Kidney (tissue), 14 donors: ENCODE results near the gene PRTG. TPM values are rescaled to one million over a fixed set of nuclear protein-coding genes. Genes with fewer than 3 reads are reported as not detected.
A peak's percentile ranks its signal among the peaks of the same experiment; 100 is the strongest.

Source experiments
- DNase-seq, 5 donors: peaks; one replicate each; pipeline ENCODE4 v3.0.0-alpha.2; 2013 to 2020
- FAIRE-seq: peaks from 2 replicates; lab custom pipeline; 2012; peaks lifted over from hg19 to GRCh38; lab: Jason Lieb, UNC
- H3K27ac ChIP-seq, 2 donors: one replicate each; pipeline ENCODE4 v1.7.0; 2013; ENCODE audit warnings: low read depth in 2 of 2, low read length in 2 of 2, inconsistent platforms in 1 of 2
- H3K27me3 ChIP-seq: one replicate; pipeline ENCODE4 v1.7.1; 2013; ENCODE audit warnings: low read length, inconsistent platforms; ENCODE audit not compliant: control insufficient read depth, insufficient read depth
- H3K36me3 ChIP-seq, 3 donors: one replicate each; pipeline versions ENCODE4 v1.7.0 to v1.7.1; 2013; ENCODE audit warnings: low read length in 3 of 3, control low read depth in 1 of 3, inconsistent platforms in 1 of 3; ENCODE audit not compliant: insufficient read depth in 3 of 3, control insufficient read depth in 2 of 3
- H3K4me1 ChIP-seq, 3 donors: one replicate each; pipeline versions ENCODE4 v1.7.0 to v1.7.1; 2013; ENCODE audit warnings: low read length in 3 of 3, inconsistent platforms in 1 of 3, low read depth in 1 of 3; ENCODE audit not compliant: control insufficient read depth in 2 of 3, insufficient read depth in 2 of 3
- H3K4me3 ChIP-seq, 3 donors: one replicate each; pipeline versions ENCODE4 v1.7.0 to v1.8.1; 2013; ENCODE audit warnings: low read length in 3 of 3, control low read depth in 1 of 3, inconsistent platforms in 1 of 3
- H3K9ac ChIP-seq, 3 donors: one replicate each; pipeline versions ENCODE4 v1.7.0 to v1.7.1; 2013; ENCODE audit warnings: low read length in 3 of 3, control low read depth in 1 of 3, inconsistent platforms in 1 of 3
- H3K9me3 ChIP-seq, 3 donors: one replicate each; pipeline versions ENCODE4 v1.7.0 to v1.7.1; 2013; ENCODE audit warnings: low read length in 3 of 3, control low read depth in 1 of 3, inconsistent platforms in 1 of 3; ENCODE audit not compliant: control insufficient read depth in 2 of 3, insufficient read depth in 1 of 3
- intact Hi-C: fragments of 100-400 bp; cut with DNase I; formaldehyde crosslinking; loops from one replicate; pipeline ENCODE4 v1.11.1; 2022
- polyA plus RNA-seq: library from polyadenylated mRNA; stranded (reverse); fragments of 350-450 nt; fragmentation: Illumina TruSeq; extraction: RNeasy Lipid Tissue Mini Kit (QIAGEN cat#74804); gene quantifications from one replicate; pipeline ENCODE4 v1.2.3, GENCODE V29; 2014; ENCODE audit warnings: low read depth, low replicate concordance; ENCODE audit not compliant: insufficient read depth
- total RNA-seq: library from RNA; stranded (reverse); fragmentation: NEBNext Ultra II Directional; extraction: Animal tissue kit (Norgen Biotek cat#: 25700); gene quantifications from one replicate; pipeline ENCODE4 v1.2.1, GENCODE V29; 2021
- TF ChIP-seq, protein P1 (sequence below): IDR thresholded peaks from 3 replicates; pipeline ENCODE4 v1.5.1; 2012; ENCODE audit warnings: mild to moderate bottlenecking, moderate library complexity, borderline replicate concordance; ENCODE audit not compliant: insufficient read depth; ENCODE audit errors: extremely low read depth
- donor health status: control.
- donor health status: control.
- donor health status: control.
- donor health status: control.
- donor health status: control.
- donor health status: DM: yes; HTN: yes; CAD: no.
- donor health status: Normal renal cell carcinoma (clear cell type).

PRTG gene
- total and polyA plus RNA-seq, 2 donors from 2014 or later, result 0.84 to 6.4 TPM

DNA sequence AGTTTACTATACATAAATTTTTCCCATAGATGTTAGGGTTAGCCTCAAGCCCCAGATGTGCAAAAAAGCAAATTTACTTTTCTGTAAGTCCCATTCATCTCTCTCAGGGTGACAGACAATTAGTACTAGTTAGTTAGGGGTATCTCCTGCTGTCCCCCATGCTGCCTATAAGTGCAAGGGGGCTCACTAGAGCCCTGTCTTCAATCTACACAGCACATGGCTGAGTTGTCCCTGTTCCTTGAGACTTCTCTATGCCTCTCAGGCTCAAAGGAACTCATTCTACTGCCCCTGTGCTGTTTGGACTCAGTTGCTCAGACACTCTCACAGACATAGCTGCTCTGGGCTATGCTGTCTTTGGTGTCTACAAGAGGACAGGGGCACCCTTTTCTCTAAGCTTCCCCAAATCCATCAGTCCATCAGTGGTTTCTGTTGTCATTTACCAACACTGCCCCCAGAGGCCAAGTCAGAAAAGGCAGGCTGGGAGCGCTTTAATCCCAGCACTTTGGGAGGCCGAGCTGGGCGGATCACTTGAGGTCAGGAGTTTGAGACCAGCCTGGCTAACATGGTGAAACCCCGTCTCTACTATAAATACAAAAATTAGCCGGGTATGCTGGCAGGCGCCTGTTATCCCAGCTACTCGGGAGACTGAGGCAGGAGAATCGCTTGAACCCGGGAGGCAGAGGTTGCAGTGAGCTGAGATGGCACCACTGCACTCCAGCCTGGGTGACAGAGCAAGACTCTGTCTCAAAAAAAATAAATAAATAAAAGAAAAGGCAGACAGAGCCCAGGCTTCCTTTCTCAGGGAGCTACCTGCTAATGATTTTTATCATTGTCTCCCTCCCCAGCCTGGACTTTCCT lies 31.4 kb upstream of the PRTG start:
- H3K9ac ChIP-seq, result no peak overlapping the region
- no peaks in the 10 kb centered on the region for H3K9me3 ChIP-seq
- FAIRE-seq (no peak), DNase-seq (peak in 4 of 5 donors; percentile 39 to 58 (median 46))
- intact Hi-C loops, result no loop called here
- no peaks in the 10 kb centered on the region for H3K4me1 ChIP-seq
- no peak overlapping the region for H3K4me3 ChIP-seq
- H3K27me3 ChIP-seq, result no peaks in the 10 kb centered on the region
- no peaks in the 10 kb centered on the region for H3K36me3 ChIP-seq
- TF ChIP-seq, protein P1, sequence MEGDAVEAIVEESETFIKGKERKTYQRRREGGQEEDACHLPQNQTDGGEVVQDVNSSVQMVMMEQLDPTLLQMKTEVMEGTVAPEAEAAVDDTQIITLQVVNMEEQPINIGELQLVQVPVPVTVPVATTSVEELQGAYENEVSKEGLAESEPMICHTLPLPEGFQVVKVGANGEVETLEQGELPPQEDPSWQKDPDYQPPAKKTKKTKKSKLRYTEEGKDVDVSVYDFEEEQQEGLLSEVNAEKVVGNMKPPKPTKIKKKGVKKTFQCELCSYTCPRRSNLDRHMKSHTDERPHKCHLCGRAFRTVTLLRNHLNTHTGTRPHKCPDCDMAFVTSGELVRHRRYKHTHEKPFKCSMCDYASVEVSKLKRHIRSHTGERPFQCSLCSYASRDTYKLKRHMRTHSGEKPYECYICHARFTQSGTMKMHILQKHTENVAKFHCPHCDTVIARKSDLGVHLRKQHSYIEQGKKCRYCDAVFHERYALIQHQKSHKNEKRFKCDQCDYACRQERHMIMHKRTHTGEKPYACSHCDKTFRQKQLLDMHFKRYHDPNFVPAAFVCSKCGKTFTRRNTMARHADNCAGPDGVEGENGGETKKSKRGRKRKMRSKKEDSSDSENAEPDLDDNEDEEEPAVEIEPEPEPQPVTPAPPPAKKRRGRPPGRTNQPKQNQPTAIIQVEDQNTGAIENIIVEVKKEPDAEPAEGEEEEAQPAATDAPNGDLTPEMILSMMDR, result peak; percentile 30
- no peak overlapping the region for H3K27ac ChIP-seq

DNA sequence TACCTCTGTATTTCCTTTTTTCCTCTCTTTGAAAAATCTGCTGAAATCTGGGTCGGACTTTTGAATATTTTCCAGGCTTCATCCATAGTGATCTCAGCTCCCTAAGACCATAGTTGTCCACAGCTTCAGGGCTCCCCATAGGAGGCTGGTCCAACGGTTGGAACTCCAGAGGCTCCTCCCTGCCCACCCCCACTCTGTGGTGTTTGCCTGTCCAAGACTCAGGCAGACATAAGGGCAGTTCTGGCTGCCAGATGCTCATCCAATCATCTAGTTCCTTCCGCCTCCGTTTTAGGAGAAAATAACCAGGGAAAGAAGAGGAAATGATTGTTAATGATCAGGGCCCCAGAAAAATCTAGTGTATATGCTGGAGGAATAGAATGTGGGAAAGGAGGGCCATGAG lies 27.9 kb upstream of the PRTG start:
- TF ChIP-seq, protein P1, result no peak
- intact Hi-C loops, result no loop called here
- no peaks in the 10 kb centered on the region for H3K27me3 ChIP-seq
- H3K4me1 ChIP-seq, result no peaks in the 10 kb centered on the region
- FAIRE-seq (no peak), DNase-seq (no peak)
- H3K27ac ChIP-seq, result no peak overlapping the region
- H3K4me3 ChIP-seq, result no peak overlapping the region
- H3K9me3 ChIP-seq, result no peaks in the 10 kb centered on the region
- H3K9ac ChIP-seq, result no peak overlapping the region
- no peaks in the 10 kb centered on the region for H3K36me3 ChIP-seq

DNA sequence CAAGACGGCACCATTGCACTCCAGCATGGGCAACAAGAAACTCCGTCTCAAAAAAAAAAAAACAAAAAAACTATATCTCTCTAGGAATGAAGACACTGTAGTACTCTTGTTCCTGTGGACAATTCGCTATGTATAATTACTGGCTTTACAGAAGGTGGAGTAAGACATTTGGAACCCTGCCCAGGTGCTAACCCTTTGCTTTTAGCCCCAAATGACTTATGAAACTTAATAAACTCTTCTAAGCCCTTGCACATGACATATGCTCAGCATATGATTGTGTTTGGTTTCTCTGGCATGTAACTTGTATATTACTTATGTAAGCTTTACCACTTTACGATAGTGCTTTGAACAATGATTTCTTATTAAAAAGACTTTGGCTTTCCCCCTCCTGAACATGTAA lies 27.3 kb upstream of the PRTG start:
- no peak overlapping the region for H3K27ac ChIP-seq
- H3K27me3 ChIP-seq, result no peaks in the 10 kb centered on the region
- intact Hi-C loops, result no loop called here
- DNase-seq (no peak), FAIRE-seq (no peak)
- H3K36me3 ChIP-seq, result no peaks in the 10 kb centered on the region
- H3K9me3 ChIP-seq, result no peaks in the 10 kb centered on the region
- no peak overlapping the region for H3K9ac ChIP-seq
- H3K4me3 ChIP-seq, result no peak overlapping the region
- H3K4me1 ChIP-seq, result no peaks in the 10 kb centered on the region
- TF ChIP-seq, protein P1, result no peak
